Forelimb muscle (tissue), 1 donor: ENCODE results near the gene RBM19. TPM values are rescaled to one million over a fixed set of nuclear protein-coding genes. Genes with fewer than 3 reads are reported as not detected.
"Not testable (repeated sequence)": the region's sequence is repeated elsewhere in the genome, so short reads cannot be mapped to it uniquely, and the experiment has no call there.

Source experiments
- DNase-seq: peaks from one replicate; pipeline ENCODE4 v3.0.0-alpha.2; 2013; ENCODE audit warnings: low read depth
- polyA plus RNA-seq: library from polyadenylated mRNA; unstranded; fragments of 120-200 nt; gene quantifications from one replicate; pipeline ENCODE4 v1.2.1, GENCODE V29; 2013; ENCODE audit not compliant: insufficient read length

The RBM19 gene, protein sequence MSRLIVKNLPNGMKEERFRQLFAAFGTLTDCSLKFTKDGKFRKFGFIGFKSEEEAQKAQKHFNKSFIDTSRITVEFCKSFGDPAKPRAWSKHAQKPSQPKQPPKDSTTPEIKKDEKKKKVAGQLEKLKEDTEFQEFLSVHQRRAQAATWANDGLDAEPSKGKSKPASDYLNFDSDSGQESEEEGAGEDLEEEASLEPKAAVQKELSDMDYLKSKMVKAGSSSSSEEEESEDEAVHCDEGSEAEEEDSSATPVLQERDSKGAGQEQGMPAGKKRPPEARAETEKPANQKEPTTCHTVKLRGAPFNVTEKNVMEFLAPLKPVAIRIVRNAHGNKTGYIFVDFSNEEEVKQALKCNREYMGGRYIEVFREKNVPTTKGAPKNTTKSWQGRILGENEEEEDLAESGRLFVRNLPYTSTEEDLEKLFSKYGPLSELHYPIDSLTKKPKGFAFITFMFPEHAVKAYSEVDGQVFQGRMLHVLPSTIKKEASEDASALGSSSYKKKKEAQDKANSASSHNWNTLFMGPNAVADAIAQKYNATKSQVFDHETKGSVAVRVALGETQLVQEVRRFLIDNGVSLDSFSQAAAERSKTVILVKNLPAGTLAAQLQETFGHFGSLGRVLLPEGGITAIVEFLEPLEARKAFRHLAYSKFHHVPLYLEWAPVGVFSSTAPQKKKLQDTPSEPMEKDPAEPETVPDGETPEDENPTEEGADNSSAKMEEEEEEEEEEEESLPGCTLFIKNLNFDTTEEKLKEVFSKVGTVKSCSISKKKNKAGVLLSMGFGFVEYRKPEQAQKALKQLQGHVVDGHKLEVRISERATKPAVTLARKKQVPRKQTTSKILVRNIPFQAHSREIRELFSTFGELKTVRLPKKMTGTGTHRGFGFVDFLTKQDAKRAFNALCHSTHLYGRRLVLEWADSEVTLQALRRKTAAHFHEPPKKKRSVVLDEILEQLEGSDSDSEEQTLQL
- polyA plus RNA-seq, result 17.1 TPM

DNA sequence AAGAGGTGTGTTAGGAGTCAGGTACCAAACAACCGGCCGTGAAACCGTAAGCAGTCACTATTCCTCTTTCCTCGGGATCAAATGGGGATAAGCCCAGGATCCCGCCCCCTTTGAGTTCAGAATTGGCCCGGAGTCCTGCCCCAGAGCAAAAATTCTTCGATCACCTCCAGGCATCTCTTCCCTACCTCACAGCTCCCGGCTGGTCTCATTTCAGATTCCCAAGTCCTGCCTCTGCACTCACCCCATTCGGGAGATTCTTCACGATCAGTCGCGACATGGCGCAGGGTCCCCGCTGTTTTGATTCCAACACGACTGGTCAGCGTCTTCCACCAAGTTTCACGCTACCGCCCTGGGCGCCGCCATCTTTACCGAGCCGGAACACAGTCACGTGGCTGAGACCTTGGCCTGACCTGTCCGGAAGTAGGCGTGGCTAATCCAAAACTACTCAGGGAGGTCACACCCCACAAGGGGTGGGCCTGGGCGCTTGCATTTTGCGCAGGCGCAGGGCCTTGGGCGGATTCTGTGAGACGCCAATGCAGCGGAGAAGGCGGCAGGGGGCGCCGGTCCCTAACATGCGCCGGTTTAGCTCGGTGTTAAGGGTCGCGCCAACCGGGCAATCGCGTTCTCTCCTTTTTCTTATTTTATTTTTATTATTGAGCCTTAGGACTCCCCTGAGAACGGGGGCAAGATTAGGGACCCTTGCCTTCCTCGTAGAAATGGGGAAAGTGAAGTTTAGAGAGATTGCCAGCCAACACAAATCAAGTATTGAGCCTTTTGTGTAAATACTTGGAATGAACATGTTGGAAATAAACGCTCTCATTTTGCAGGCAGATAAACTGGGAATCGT lies at the start of gene RBM19:
Gene RBM19 (minus strand): TSS at position 375 of the 847 bp plus-strand sequence. CDS start 98 bp downstream, at position 277.
- peak; percentile 97 for DNase-seq

DNA sequence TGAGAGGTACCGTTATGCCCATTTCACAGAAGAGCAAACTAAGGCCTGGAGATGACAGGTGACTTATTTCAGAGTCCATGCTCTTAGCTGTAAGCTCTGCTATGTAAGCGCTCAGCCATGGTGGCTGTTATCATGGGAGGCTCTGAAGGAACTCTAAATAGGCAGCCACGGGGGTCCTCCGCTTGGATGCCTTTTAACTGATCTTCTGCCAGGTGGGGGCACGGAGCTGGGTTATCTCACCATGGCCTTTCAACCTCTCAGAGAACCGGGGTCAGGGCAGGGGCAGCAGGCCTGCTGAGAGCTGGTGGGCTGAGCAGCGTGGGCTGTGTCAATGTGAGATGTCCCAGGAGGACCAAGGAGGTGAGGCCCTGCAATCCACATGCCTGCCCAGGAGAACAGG lies 49.7 kb upstream of the RBM19 start:
- DNase-seq, result no peak

DNA sequence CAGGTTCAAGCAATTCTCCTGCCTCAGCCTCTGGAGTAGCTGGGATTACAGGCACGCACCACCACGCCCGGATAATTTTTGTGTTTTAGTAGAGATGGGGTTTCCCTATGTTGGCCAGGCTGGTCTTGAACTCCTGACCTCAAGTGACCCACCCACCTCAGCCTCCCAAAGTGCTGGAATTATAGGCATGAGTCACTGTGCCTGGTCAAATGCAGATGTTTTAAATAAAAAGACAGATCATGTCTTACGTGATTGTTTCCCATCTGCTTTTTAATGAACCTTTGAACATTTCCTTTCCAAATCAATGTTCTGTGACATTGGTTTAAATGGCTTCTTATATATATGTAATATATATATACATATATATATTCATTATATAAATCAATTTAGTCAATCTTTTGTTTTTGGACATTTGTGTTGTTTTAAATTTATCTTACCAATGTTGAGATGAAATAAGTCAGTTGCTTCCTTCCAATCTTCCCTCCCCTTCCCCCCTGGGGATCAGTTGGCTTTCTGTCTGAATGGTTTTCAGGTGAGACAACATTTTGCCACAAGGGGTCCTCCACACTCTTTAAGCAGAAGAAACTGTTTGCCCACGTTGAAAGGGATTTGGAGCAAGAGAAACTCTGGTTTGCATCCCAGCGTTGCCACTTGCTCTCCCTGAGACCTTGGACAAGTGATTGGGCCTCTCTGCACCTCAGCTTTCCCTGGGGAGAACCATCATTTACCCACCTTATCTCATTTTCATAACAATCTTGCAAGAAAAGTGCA lies 47.6 kb upstream of the RBM19 start:
- DNase-seq, result peak; percentile 1

DNA sequence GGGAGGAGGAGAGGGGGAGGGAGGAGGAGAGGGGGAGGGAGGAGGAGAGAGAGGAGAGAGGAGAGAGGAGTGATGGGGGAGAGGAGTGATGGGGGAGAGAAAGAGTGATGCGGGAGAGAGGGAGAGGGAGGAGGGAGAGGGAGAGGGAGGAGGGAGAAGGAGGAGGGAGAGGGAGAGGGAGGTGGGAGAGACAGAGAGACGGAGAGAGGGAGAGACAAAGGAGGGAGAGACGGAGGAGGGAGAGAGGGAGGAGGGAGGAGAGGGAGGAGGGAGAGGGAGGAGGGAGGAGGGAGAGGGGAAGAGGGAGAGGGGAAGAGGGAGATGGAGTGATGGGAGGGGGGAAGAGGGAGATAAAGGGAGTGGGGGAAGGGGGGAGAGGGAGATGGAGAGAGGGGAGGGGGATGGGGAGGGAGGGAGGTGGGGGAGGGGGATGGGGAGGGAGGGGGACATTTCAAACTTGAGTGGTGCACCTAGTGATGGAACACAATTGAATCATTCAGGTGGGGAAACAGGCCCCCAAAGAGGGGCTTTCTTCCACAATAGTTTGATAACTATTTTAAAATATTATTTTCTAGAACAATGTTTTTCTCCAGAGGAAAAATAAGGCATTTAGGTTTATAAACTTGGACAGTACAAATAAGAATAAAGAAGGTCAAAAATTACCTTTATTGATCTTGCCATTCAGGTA lies 46.8 kb upstream of the RBM19 start:
- no peak for DNase-seq

DNA sequence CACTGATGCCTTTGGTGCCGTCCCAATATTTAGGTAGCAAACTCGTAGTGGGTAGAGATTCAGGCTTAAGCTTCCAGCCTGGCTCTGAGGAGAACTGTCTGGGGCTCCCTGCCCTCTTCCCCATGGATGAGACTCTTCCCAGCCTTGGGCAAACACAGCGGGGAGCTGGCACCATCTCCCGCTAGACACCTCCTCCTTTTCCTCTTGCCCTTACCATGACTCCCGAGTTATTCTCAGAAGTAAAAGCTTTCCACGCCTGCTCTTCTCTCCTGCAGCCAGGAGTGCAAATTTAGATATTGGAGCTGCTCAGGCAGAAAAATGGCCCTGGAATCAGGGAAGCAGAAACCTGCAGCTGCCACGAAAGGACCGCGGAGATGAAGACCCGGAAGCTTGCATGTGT lies 45.6 kb upstream of the RBM19 start:
- no peak for DNase-seq

DNA sequence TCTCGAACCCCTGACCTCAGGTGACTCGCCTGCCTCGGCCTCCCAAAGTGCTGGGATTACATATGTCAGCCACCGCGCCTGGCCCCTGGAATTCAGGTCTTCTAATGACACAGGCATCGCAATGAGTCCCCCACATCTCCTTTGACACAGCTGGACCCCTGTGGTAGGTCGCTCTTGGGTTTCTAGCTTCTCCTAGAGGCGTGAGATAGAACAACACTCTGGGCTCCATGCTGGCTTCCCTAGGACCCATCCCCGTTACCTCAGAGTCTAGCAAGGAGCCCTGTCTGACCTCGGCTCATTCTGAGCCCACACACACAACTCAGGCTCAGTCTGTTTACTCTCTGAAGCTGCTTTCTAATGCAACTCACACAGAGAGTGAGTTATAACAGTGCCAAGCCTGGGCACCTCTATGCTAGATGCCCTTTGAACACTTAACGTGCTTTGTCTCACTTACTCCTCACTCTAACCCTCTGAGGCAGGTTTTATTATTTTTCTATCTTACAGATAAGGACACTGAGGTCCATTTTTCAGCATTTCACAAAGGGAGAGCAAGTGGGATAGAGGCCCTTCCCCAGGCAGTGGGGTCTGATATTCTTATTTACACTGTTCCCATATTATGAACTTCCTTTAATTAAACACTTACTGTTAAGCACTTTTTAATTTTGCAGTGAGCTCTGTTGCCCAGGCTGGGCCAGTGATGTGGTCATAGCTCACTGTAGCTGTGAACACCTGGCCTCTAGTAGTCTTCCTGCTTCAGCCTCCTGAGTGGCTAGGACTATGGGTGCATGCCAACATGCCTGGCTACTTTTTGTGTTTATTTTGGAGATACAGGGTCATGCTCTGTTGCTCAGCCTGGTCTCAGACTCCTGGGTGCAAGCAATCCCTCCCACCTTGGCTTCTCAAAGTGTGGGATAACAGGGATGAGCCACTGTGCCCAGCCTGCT lies 40.6 kb upstream of the RBM19 start:
- no peak for DNase-seq

DNA sequence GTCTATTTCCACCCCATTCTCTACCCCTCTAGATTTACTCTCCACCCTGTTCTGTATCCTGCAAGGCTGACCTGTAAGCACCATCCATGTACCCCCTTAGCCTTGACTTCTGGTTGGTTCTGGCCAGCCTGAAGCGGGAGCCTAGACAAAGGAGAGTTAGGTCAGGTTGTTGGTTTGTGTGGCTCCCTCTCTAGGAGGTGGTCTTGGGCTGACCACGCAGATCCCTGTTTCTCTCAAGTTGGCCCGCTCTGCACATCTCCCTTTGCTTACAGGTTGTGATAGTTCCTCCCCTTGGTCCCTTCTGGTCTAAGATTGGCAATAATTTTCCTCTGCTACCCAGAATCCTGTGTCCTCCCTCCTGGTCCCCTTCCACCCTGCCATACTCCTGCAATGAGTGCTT lies 38.3 kb upstream of the RBM19 start:
- no peak for DNase-seq

DNA sequence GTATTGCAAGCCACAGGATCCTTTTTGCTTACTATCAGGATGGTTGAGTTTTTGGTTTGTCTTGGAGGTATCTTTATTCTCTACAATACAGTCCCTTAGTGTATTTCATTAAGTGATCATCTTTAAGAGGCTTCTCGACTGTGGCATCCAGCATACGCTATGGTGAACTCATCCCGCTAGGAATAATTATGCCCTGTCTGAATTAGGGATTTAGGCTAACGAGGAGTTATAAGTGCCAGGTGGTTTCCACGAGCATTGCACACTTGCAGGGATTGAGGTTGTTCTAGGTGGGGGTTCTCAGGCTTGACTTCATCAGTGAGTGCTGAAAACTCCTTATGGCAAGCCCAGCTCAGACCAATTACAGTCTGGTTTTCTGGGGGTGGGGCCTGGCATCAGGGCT lies 37.2 kb upstream of the RBM19 start:
- no peak for DNase-seq

DNA sequence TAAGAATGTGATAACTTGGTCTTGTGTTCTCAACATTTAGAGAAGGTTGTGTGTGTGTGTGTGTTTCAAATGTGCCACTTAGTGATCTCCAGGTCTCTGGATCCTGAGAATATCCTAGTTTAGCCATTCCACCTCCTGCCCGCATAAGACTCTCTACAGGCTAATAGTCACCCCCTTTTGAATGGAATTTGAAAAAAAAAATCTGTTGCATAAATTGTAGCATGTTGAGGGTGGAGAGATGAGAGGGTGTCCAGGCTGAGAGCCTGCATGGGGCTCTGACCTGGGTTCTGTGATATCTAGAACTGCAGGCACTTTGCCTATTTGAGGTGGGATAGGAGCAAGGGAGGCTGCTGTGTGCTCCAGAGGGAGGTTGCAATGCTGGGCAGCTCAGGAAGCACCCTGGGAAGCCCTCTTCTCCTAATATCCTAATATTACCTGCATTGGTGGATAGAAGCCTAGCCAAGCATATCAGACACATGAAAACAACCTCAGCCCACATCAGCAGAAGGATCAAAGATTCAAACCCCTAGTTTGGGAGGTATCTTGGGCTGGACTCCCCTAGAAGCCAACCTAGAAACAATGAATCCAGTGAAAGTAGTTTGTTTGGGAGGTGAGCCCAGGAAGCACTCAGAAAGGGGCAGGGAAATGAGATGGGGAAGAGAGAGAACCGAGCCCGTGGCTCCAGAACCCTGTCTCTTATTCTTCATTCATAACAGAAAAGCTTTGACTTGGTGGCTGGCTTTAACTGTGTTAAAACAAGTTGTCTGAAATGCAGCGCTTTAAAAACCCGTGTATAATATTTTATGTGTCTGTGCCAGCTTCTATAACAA lies 35.6 kb upstream of the RBM19 start:
- DNase-seq, result no peak

DNA sequence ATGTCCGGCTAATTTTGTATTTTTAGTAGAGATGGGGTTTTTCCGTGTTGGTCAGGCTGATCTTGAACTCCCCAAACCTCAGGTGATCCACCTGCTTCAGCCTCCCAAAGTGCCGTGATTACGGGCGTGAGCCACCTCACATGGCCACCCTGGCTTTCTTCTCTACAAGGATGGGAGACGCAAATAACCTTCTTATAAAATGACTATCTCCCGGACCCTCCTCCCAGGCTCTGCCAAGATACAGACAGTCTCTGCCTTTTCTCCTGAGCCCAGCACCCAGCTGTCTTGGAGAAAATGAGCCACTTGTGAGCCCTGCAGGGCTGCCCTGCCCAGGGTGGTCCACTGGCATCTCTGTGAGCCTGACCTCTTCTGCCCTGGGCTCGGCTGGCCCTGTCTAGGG lies 34.7 kb upstream of the RBM19 start:
- DNase-seq, result no peak

DNA sequence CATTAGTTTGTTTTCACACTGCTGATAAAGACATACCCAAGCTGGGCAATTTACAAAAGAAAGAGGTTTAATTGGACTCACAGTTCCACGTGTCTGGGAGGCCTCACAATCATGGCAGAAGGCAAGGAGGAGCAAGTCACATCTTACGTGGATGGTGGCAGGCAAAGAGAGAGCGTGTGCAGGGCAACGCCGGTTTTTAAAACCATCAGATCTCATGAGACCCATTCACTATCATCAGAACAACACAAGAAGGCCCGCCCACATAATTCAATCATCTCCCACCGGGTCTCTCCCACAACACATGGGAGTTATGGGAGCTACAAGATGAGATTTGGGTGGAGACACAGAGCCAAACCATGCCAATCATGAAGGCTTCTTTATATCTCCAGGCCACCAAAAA lies 34.1 kb upstream of the RBM19 start:
- DNase-seq, result not testable (repeated sequence)

DNA sequence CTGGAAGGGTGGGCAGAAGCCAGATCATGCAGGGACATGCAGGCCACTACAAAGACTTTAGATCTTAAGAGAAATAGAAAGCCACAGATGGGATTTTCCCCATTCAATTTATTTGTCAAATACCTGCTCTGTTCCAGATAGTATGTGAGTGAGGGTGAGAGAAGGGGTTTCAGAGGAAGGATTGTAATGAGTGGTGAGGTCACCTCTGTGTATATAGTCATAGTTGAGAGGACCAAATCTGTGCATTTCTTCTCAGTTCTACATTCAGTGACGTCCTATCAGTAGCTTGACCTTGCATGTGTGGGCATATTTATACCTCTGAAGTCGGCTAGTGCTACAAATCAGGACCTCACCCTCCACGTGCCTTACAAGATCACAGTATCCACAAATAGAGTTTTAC lies 31.2 kb upstream of the RBM19 start:
- no peak for DNase-seq

DNA sequence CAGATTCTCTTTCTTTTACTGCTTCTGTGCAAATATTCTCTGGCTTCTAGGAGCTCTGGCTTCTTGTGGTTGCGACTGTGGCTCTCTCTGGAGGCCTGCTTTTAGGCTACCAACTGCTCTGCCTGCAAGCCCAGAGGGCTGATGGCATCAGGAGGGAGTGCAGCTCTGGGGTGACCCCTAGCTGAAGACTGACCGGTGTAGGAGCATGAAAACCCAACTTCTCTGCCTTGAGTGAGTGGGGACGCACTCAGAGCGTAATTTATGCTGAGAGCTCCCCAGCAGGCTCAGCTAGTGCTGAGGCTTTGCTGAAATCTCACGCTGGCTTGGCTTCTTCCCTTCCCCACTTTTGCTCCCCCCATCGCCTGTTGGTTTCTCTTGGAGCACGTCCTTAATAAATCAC lies 29.9 kb upstream of the RBM19 start:
- DNase-seq, result no peak

DNA sequence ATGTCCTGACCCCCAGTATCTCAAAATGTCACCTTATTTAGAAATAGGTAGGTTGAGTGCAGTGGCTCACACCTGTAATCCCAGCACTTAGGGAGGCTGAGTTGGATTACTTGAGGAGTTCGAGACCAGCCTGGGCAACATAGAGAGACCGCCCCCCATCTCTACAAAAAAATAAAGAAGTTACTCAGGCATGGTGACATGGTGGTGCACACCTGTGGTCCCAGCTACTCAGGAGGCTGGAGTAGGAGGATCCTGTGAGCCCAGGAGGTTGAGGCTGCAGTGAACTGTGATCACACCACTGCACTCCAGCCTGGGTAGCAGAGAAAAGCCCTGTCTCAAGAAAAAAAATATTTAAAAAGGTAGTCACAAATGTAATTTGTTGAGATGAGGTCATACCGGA lies 27.9 kb upstream of the RBM19 start:
- no peak for DNase-seq

DNA sequence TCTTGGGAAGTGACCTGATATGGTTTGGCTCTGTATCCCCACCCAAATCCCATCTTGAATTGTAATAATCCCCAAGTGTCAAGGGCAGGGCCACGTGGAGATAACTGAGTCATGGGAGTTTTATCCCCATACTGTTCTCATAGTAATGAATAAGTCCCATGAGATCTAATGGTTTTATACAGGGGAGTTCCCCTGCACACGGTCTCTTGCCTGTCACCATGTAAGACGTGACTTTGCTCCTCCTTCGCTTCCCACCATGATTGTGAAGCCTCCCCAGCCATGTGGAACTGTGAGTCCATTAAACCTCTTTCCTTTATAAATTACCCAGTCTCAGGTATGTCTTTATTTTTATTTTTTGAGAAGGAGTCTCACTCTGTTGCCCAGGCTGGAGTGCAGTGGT lies 26.6 kb upstream of the RBM19 start:
- not testable (repeated sequence) for DNase-seq

DNA sequence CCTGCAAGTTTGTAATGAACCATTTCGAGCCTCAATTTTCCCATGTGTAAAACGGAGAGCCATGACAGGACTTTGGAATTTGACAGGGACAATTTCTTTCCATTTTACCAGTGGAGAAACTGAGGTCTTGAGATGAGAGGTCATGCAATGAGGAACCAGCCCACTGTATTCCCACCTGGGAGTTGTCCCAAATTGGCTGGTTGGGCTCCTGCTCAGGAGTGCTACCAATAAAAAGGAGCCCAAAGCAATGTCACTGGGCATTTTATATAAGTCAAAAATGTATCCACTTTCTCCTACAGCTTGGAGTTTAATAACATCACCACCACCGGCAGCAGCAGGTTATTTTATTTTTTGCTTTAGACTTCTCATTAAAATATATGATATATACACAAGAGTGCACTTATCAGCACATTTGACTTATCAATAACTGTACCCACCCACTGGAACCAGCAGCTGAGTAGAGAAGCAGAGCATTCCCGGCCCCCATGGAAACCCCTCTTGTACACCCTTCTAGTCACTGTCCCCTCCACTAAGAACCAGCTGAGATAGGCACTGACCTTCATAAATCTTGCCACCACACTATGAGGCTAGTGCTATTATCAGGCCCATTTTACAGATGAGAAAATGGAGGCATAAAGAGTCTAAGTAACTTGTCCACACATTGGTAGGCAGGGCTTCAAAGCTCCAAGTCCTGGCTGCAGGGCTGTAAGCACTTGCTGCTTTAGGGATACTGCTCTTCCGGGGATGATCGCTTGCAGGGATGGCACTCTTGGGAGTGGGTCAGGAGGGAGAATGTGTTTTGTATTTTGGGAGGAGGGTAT lies 25.3 kb upstream of the RBM19 start:
- DNase-seq, result no peak
